MG63 (cell line): ENCODE results near the gene LDLRAD3. TPM values are rescaled to one million over a fixed set of nuclear protein-coding genes. Genes with fewer than 3 reads are reported as not detected.
"Not testable (repeated sequence)": the region's sequence is repeated elsewhere in the genome, so short reads cannot be mapped to it uniquely, and the experiment has no call there.

Experiments used
- DNase-seq: peaks from one replicate; pipeline ENCODE4 v3.0.0-alpha.2; 2020
- H3K27me3 ChIP-seq: fragments of 250-450 bp; sonication (Bioruptor Pico); 2 replicates; pipeline ENCODE4 v1.5.1; 2020; ENCODE audit warnings: mild to moderate bottlenecking, moderate library complexity
- H3K36me3 ChIP-seq: fragments of 250-450 bp; sonication (Bioruptor Pico); 2 replicates; pipeline ENCODE4 v1.5.1; 2020; ENCODE audit warnings: mild to moderate bottlenecking, moderate library complexity
- H3K4me3 ChIP-seq: fragments of 250-450 bp; sonication (Bioruptor Pico); 2 replicates; pipeline ENCODE4 v1.5.1; 2020; ENCODE audit warnings: mild to moderate bottlenecking, moderate library complexity
- H3K9me3 ChIP-seq: fragments of 250-450 bp; sonication (Bioruptor Pico); 2 replicates; pipeline ENCODE4 v1.5.1; 2020; ENCODE audit warnings: mild to moderate bottlenecking, moderate library complexity
- total RNA-seq: library from RNA; depleted of rRNA; stranded (reverse); fragments of >200 nt; shearing (Covaris generic); gene quantifications from 2 replicates; pipeline ENCODE4 v1.2.3, GENCODE V29; 2014; ENCODE audit warnings: low replicate concordance

LDLRAD3 gene
- total RNA-seq, 1 experiment from 2014 or later: 1.6 TPM

GRCh38 chr11:36167073-36167472 lies 223.2 kb downstream of the LDLRAD3 start:
- DNase-seq: no peak
- Histone ChIP-seq H3K27me3 (no peaks in the 10 kb centered on the region), H3K36me3 (no peaks in the 10 kb centered on the region), H3K9me3 (peaks cover 10% of the 10 kb centered on the region), H3K4me3 (no peak overlapping the region)

GRCh38 chr11:36167729-36168128 lies 223.9 kb downstream of the LDLRAD3 start:
- no peak for DNase-seq
- Histone ChIP-seq H3K4me3 (no peak overlapping the region), H3K27me3 (no peaks in the 10 kb centered on the region), H3K36me3 (no peaks in the 10 kb centered on the region), H3K9me3 (peaks cover 12% of the 10 kb centered on the region)

- Histone ChIP-seq H3K4me3 (no peak overlapping the region), H3K27me3 (no peaks in the 10 kb centered on the region), H3K36me3 (no peaks in the 10 kb centered on the region), H3K9me3 (peaks cover 4% of the 10 kb centered on the region)
- DNase-seq: no peak
Observed at GRCh38 chr11:36177836-36178235, 234.0 kb downstream of the LDLRAD3 start.

GRCh38 chr11:36186340-36187175 lies 242.7 kb downstream of the LDLRAD3 start:
- peak; percentile 40 for DNase-seq
- H3K9me3 ChIP-seq: no peaks in the 10 kb centered on the region
- peaks cover 4% of the 10 kb centered on the region; the same call in 1 of the 2 replicates for H3K36me3 ChIP-seq
- H3K27me3 ChIP-seq: no peaks in the 10 kb centered on the region
- no peak overlapping the region for H3K4me3 ChIP-seq

- Histone ChIP-seq H3K9me3 (no peaks in the 10 kb centered on the region), H3K4me3 (no peak overlapping the region)
Observed at GRCh38 chr11:36187622-36188021, 243.8 kb downstream of the LDLRAD3 start.

GRCh38 chr11:36189735-36190134 lies 245.9 kb downstream of the LDLRAD3 start:
- not testable (repeated sequence) for H3K9me3 ChIP-seq, H3K36me3 ChIP-seq, H3K4me3 ChIP-seq, H3K27me3 ChIP-seq, DNase-seq

More at GRCh38 chr11:36187622-36188021, 243.8 kb downstream of the LDLRAD3 start:
- no peaks in the 10 kb centered on the region for H3K27me3 ChIP-seq
- DNase-seq: no peak
- H3K36me3 ChIP-seq: peaks cover 4% of the 10 kb centered on the region; the same call in 1 of the 2 replicates

GRCh38 chr11:36191941-36192340 lies 248.1 kb downstream of the LDLRAD3 start:
- Histone ChIP-seq H3K4me3 (no peak overlapping the region), H3K27me3 (no peaks in the 10 kb centered on the region), H3K9me3 (no peaks in the 10 kb centered on the region), H3K36me3 (no peaks in the 10 kb centered on the region)
- DNase-seq: no peak

GRCh38 chr11:36192425-36193289 lies 248.8 kb downstream of the LDLRAD3 start:
- no peak for DNase-seq
- Histone ChIP-seq H3K9me3 (no peaks in the 10 kb centered on the region), H3K36me3 (no peaks in the 10 kb centered on the region), H3K27me3 (no peaks in the 10 kb centered on the region), H3K4me3 (no peak overlapping the region)

- no peaks in the 10 kb centered on the region for H3K36me3 ChIP-seq
- no peaks in the 10 kb centered on the region for H3K27me3 ChIP-seq
- no peak for DNase-seq
- H3K4me3 ChIP-seq: no peak overlapping the region
- no peaks in the 10 kb centered on the region for H3K9me3 ChIP-seq
Observed at GRCh38 chr11:36193290-36193619, 249.4 kb downstream of the LDLRAD3 start.

GRCh38 chr11:36193721-36194120 lies 249.9 kb downstream of the LDLRAD3 start:
- no peak for DNase-seq
- Histone ChIP-seq H3K4me3 (no peak overlapping the region), H3K9me3 (no peaks in the 10 kb centered on the region), H3K36me3 (no peaks in the 10 kb centered on the region), H3K27me3 (no peaks in the 10 kb centered on the region)

GRCh38 chr11:36195496-36196354 lies 251.9 kb downstream of the LDLRAD3 start:
- DNase-seq: no peak
- Histone ChIP-seq H3K4me3 (no peak overlapping the region), H3K36me3 (no peaks in the 10 kb centered on the region; the same call in 1 of the 2 replicates), H3K27me3 (no peaks in the 10 kb centered on the region), H3K9me3 (no peaks in the 10 kb centered on the region)

GRCh38 chr11:36196411-36196998 lies 252.6 kb downstream of the LDLRAD3 start:
- DNase-seq: no peak

GRCh38 chr11:36201411-36201810 lies 257.5 kb downstream of the LDLRAD3 start:
- no peaks in the 10 kb centered on the region for H3K27me3 ChIP-seq
- H3K9me3 ChIP-seq: no peaks in the 10 kb centered on the region
- H3K36me3 ChIP-seq: no peaks in the 10 kb centered on the region; the same call in 1 of the 2 replicates
- no peak for DNase-seq
- H3K4me3 ChIP-seq: no peak overlapping the region

More at GRCh38 chr11:36196411-36196998, 252.6 kb downstream of the LDLRAD3 start:
- H3K36me3 ChIP-seq: no peaks in the 10 kb centered on the region; the same call in 1 of the 2 replicates
- no peak overlapping the region for H3K4me3 ChIP-seq
- no peaks in the 10 kb centered on the region for H3K9me3 ChIP-seq
- H3K27me3 ChIP-seq: no peaks in the 10 kb centered on the region

- H3K4me3 ChIP-seq: no peak overlapping the region
- no peaks in the 10 kb centered on the region for H3K27me3 ChIP-seq
- H3K36me3 ChIP-seq: no peaks in the 10 kb centered on the region
- no peaks in the 10 kb centered on the region for H3K9me3 ChIP-seq
- DNase-seq: no peak
Observed at GRCh38 chr11:36205536-36205935, 261.7 kb downstream of the LDLRAD3 start.

GRCh38 chr11:36210529-36210928 lies 266.7 kb downstream of the LDLRAD3 start:
- DNase-seq: no peak
- Histone ChIP-seq H3K27me3 (no peaks in the 10 kb centered on the region), H3K4me3 (no peak overlapping the region), H3K36me3 (no peaks in the 10 kb centered on the region), H3K9me3 (no peaks in the 10 kb centered on the region)

- H3K27me3 ChIP-seq: no peaks in the 10 kb centered on the region
- H3K4me3 ChIP-seq: no peak overlapping the region
- no peak for DNase-seq
- no peaks in the 10 kb centered on the region for H3K9me3 ChIP-seq
- H3K36me3 ChIP-seq: no peaks in the 10 kb centered on the region
Observed at GRCh38 chr11:36211761-36212430, 268.0 kb downstream of the LDLRAD3 start.
